Lung (tissue), 12 donors: Measurements from ENCODE around the gene TOR4A. TPM values are rescaled to one million over a fixed set of nuclear protein-coding genes. Genes with fewer than 3 reads are reported as not detected.

Source experiments
- ATAC-seq: fragments of 200-7000 bp; cut with Tn5 transposase; one replicate; pipeline ENCODE4 v1.9.1; 2020; ENCODE audit warnings: moderate number of reproducible peaks; ENCODE audit not compliant: insufficient read depth, low FRiP score
- DNase-seq, 3 donors: peaks; one replicate each; pipeline ENCODE4 v3.0.0-alpha.2; 2013 to 2017
- H3K27ac ChIP-seq, 2 donors: one replicate each; pipeline ENCODE4 v1.5.1; 2013; ENCODE audit warnings: mild to moderate bottlenecking in 2 of 2, moderate library complexity in 2 of 2, control low read depth in 1 of 2, inconsistent platforms in 1 of 2, low read depth in 1 of 2, low read length in 1 of 2
- H3K27me3 ChIP-seq, 3 donors: one replicate each; pipeline ENCODE4 v1.5.1; 2013; ENCODE audit warnings: low read length in 2 of 3; ENCODE audit not compliant: control insufficient read depth in 3 of 3, insufficient read depth in 3 of 3
- H3K36me3 ChIP-seq, 4 donors: one replicate each; pipeline ENCODE4 v1.5.1; 2013; ENCODE audit warnings: low read length in 4 of 4, mild to moderate bottlenecking in 1 of 4, moderate library complexity in 1 of 4; ENCODE audit not compliant: control insufficient read depth in 4 of 4, insufficient read depth in 4 of 4
- H3K4me1 ChIP-seq, 5 donors: one replicate each; pipeline ENCODE4 v1.5.1; 2013; ENCODE audit warnings: low read length in 5 of 5, mild to moderate bottlenecking in 2 of 5, moderate library complexity in 1 of 5; ENCODE audit not compliant: control insufficient read depth in 5 of 5, insufficient read depth in 5 of 5
- H3K4me3 ChIP-seq: one replicate; pipeline ENCODE4 v1.5.1; 2013; ENCODE audit warnings: mild to moderate bottlenecking, control low read depth, moderate library complexity
- H3K9ac ChIP-seq, 2 donors: one replicate each; pipeline ENCODE4 v1.5.1; 2013; ENCODE audit warnings: low read length in 2 of 2, control low read depth in 1 of 2; ENCODE audit not compliant: insufficient read depth in 1 of 2
- H3K9me3 ChIP-seq, 4 donors: one replicate each; pipeline ENCODE4 v1.5.1; 2013; ENCODE audit warnings: low read length in 3 of 4, mild to moderate bottlenecking in 1 of 4, moderate library complexity in 1 of 4; ENCODE audit not compliant: control insufficient read depth in 4 of 4, insufficient read depth in 3 of 4
- CTCF ChIP-seq: IDR thresholded peaks from 2 replicates; pipeline ENCODE4 v1.5.1; 2012; ENCODE audit warnings: mild to moderate bottlenecking; ENCODE audit errors: control extremely low read depth, extremely low read depth
- WGBS, 2 donors: extraction: QIAGEN DNeasy Blood & Tissue Kit; methylation state at CpG; one replicate each; pipeline ENCODE4 v1.1.7; 2013; 5-methylcytosine and 5-hydroxymethylcytosine counted together
- polyA plus RNA-seq, 2 donors: library from polyadenylated mRNA; stranded (reverse); fragments of 200-250 nt; gene quantifications; one replicate each; pipeline ENCODE4 v1.2.1, GENCODE V29; 2013
- total RNA-seq, 2 donors: library from RNA; depleted of rRNA in 1 of 2; stranded (reverse); fragments of >200 nt in 1 of 2; gene quantifications; one replicate each; pipeline ENCODE4 v1.2.1, GENCODE V29; 2014 to 2021
- donor health status: control.
- donor health status: control.
- donor health status: Bipolar disorder and iron deficiency.
- donor health status: healthy.
- donor health status: DM: yes; HTN: yes; CAD: no.

The TOR4A gene
- total and polyA plus RNA-seq, 4 donors, result 9.6 to 42.5 (median 20.7) TPM

GRCh38 chr9:137273611-137274320, 3.8 kb upstream of the TOR4A start:
- no peak overlapping the region for H3K4me3 ChIP-seq
- DNase-seq, result no peak
- H3K9ac ChIP-seq, result no peak overlapping the region
- H3K9me3 ChIP-seq, result no peaks in the 10 kb centered on the region
- whole genome bisulfite sequencing, 2 donors, result 77 to 81% methylated on average over 15 of the region's 15 CpGs
- no peaks in the 10 kb centered on the region for H3K27me3 ChIP-seq
- peaks cover 5 to 19% (median 10%) of the 10 kb centered on the region in 4 donors for H3K36me3 ChIP-seq
- no peak for ATAC-seq
- H3K27ac ChIP-seq, result peak overlapping the region in 1 of 2 donors; percentile 69
- peaks cover 3 to 31% (median 4%) of the 10 kb centered on the region in 5 donors for H3K4me1 ChIP-seq
- TF ChIP-seq CTCF, result no peak

DNA sequence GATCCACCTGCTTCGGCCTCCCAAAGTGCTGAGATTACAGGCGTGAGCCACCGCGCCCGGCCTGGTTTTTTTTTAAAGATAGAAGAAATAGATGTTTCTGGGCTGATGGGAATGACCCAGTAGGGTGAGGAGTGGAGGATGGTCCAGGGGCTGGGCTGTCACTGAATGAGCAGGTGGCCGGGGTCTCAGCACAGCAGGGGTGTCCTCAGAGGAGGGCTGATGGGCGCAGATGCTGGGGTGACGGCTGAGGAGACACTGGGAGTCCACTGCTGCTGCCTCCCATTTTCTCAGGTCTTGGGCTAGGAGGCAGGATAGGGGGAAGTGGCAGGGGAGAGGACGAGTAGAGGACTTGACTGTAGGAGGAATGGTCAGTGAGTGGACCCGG, 2.3 kb upstream of the TOR4A start:
- 81 to 86% methylated on average over 10 of the region's 10 CpGs for WGBS, 2 donors
- Histone ChIP-seq H3K9ac (no peak overlapping the region), H3K27ac (peak overlapping the region in 1 of 2 donors; percentile 97), H3K4me1 (peaks cover 0 to 30% (median 4%) of the 10 kb centered on the region in 5 donors), H3K27me3 (no peaks in the 10 kb centered on the region), H3K9me3 (peaks cover 0 to 4% (median 0%) of the 10 kb centered on the region in 4 donors), H3K4me3 (peak overlapping the region; percentile 7), H3K36me3 (peaks cover 3 to 33% (median 12%) of the 10 kb centered on the region in 4 donors)
- TF ChIP-seq CTCF, result no peak
- ATAC-seq, result no peak
- no peak for DNase-seq

GRCh38 chr9:137275588-137276472, 1.7 kb upstream of the TOR4A start:
- ATAC-seq (no peak), DNase-seq (no peak)
- H3K9me3 ChIP-seq, result peaks cover 0 to 4% (median 0%) of the 10 kb centered on the region in 4 donors
- WGBS, 2 donors, result 83 to 88% methylated on average over 24 of the region's 24 CpGs
- TF ChIP-seq CTCF, result no peak
- no peaks in the 10 kb centered on the region for H3K27me3 ChIP-seq
- H3K9ac ChIP-seq, result no peak overlapping the region
- peaks cover 1 to 39% (median 11%) of the 10 kb centered on the region in 4 donors for H3K36me3 ChIP-seq
- peak overlapping the region; percentile 7 for H3K4me3 ChIP-seq
- H3K27ac ChIP-seq, result peak overlapping the region; percentile 94 to 97
- H3K4me1 ChIP-seq, result peaks cover 0 to 30% (median 4%) of the 10 kb centered on the region in 5 donors
